NCI-H524 treated with DMSO at 0.1 percent for 48 hours (cell line): ENCODE measurements around the gene OR10A5.
"Not testable (repeated sequence)": the region's sequence is repeated elsewhere in the genome, so short reads cannot be mapped to it uniquely, and the experiment has no call there.

Experiments
- DNase-seq: peaks from one replicate; lab custom pipeline; 2025; lab: John Stamatoyannopoulos, UW

Gene OR10A5, protein sequence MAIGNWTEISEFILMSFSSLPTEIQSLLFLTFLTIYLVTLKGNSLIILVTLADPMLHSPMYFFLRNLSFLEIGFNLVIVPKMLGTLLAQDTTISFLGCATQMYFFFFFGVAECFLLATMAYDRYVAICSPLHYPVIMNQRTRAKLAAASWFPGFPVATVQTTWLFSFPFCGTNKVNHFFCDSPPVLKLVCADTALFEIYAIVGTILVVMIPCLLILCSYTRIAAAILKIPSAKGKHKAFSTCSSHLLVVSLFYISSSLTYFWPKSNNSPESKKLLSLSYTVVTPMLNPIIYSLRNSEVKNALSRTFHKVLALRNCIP

GRCh38 chr11:6845383-6845782 lies at the start of gene OR10A5:
Gene OR10A5 (plus strand): TSS chr11:6845683. CDS start chr11:6845683, 0 bp downstream.
- DNase-seq: no peak

DNA sequence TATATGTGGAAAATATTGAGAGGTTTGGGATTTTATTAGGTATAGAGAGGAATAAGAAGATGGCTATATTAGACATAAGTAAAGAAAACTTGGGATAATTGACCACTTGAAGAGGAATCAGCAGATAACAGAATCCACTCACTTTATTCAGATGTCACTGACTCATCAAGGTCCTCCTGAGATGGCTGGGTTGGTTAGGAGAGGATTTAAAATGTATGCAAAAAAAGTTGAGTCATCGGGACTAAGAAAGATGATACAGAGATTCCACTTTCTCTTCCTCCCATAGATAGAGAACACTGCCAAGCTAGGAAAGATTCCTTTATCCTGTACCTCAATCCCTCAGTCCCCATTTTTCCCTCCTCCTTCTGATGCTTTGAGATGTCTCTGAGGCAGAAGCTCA lies 46.1 kb upstream of the OR10A5 start, which contains the start of gene OR6A2:
TSS of gene OR6A2 (minus strand) at position 288 of the 400 bp plus-strand sequence. CDS start 3,981 bp downstream, outside the sequence.
- no peak for DNase-seq

- not testable (repeated sequence) for DNase-seq
Observed at GRCh38 chr11:6801075-6801474, 44.4 kb upstream of the OR10A5 start.

- no peak for DNase-seq
Observed at GRCh38 chr11:6812390-6813005, 33.0 kb upstream of the OR10A5 start.

GRCh38 chr11:6813656-6814055 lies 31.8 kb upstream of the OR10A5 start:
- DNase-seq: no peak

DNA sequence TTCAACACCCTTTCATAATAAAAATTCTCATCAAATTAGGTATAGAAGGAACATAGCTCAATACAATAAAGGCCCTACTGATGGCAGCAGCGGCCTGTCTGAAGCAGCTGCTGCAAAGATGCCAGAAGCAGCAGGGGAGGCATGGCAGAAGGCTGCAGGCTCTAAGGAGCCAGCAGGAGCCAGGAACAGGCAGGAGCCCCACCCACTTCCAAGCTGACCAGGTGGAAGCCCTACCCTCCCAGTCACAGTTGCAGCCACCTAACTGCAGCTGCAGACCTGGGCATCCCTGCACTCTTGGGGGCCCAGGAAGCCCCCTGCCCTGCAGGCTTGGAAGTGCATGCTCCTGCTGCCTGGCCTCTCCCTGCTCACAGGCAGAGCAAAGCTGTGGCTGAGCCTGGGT lies 27.8 kb upstream of the OR10A5 start:
- DNase-seq: no peak

DNA sequence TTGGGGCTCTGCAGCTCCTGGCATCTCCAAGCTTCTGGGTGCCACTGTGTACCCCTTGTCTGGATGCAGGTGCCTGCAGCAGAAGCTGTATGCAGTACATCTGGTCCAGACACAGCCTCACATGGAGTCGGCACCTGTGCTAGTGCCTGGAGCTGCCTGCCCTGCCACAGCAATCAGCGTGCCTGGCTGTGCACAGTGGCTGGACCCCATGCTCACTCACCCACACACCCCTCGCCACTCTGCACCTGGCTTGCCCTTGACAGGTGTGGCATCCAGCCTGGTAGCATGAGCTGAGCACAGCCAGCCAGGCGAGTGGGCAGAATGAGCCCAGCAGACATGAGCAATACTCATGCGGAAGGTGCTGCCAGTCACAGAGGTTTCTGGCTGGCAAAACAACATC lies 26.5 kb upstream of the OR10A5 start:
- DNase-seq: no peak

DNA sequence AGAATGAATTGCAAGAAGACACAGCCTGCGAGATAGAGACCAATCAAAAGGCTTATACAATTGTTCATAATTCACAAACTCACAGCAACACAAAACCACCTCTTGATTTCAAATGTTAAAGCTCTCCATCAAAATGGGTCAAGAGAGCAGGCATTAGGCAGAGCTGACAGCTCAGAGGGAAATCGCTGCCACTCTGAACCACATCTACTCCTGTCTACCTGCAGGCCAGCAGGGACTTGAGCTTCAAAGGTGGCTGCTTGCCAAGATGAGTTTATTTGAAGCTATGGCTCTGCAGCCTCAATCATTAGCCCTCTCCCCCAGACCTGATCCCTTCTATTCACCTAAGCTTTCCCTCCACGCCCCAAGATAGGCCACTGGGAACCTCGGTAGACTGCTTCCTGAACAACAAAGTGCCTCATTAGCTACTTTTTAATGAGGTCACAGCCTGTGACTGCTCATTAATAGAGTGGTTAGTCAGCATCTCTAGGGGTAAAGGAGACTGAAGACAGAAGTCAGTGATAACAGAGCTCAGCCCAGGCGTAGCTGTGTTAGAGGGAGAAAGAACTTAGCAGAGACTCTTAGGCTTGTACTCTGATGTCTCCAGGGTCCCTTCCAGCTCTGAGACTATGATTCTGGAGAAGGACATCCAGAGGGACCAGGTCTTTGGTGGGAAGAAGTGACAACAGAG lies 21.2 kb upstream of the OR10A5 start:
- DNase-seq: no peak

DNA sequence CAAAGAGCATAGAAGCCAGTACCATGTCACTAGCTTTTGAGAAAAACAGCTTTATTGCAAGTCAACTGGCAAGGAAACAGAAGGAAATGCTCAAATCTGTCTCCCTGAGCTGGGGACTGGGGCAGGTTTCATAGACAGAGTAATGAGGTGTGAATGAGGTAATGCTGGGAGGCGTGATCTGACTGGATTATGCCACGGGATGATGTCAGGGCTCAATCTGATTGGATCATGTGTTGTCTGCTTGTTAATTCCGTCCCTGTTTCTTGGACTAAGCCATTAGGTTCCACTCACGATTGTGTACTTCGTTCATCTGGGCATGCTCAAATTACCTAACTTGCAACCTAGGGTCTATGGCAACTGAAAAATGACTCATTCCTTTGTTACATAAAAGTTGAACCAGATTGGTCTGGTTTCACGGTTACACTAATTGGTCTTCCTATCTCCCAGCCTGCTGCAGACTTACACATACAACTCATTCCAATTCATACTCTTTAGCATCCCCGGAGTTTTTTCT lies 20.2 kb upstream of the OR10A5 start:
- no peak for DNase-seq

DNA sequence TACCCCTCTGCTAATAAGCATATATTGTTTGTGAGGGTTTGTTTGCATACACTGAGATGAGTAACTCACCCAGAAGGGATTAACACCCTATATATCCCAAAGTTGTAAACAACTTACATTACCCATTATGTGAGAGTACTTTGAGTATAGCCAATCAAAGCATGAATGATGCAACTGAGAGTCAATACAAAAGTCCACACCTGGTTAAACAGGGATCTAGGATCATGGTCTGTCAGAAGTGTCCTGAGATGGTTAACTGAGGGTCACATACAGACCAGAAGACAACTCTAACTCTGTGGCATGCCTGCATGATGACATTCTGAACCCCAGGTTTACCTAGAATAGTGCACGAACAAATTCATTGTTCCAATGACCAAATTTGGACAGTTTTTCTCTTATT lies 17.4 kb upstream of the OR10A5 start:
- no peak for DNase-seq

GRCh38 chr11:6833356-6833755 lies 12.1 kb upstream of the OR10A5 start:
- DNase-seq: no peak

DNA sequence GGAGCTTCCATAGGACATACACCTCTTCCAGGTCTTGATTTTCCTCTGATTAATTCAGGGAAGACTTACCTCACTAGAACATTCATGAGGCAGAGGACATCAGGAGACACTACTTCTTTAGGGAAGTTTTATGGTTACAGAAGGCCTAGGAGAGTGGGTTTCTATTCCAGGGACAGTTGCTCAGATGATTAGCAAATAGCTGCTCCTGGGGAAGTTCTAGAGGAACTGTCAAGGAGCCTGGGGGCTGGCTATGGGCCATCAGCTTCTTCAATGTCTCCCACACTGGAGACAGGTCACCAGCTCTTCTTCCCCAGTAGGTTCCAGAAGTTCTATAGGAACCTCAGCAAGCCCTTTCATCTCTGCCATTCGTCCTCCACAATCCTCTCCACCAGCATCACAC lies 11.5 kb upstream of the OR10A5 start:
- DNase-seq: no peak

GRCh38 chr11:6841694-6842093 lies 3.8 kb upstream of the OR10A5 start:
- DNase-seq: no peak

- DNase-seq: no peak
Observed at GRCh38 chr11:6843670-6844069, 1.8 kb upstream of the OR10A5 start.

DNA sequence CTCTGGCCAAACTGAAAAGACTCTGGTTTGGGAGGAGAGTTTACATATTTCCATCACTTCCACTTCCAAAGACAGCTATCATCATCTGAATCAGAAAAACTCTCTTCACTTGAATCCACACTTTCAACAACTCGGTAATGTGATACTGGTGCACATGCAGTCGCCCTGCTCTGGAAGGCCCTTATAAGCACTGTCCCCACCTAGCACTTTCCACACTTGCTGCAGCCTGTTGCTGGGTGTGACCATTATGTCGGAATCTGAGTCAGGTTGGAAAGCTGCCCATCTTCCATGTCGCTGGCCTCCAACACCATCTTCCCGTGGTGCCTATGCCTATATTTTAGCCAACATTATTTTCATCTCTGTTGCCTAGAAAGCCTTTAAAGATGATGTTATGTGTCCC lies 1.1 kb upstream of the OR10A5 start:
- no peak for DNase-seq

DNA sequence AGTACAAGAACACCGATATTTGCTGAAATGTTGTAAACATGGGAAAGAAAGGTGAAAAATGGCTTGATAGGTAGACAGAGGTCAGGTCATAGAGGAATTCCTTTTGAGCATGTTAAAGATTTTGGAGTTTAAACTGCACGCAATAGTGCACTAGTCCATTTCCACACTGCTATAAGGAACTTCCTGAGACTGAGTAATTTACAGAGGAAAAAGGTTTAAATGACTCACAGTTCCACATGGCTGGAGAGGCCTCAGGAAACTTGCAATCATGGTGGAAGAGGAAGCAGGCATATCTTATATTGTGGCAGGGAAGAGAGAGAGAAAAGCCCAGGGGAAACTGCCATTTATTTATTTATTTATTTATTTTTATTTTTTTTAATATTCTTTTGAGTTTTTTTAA lies 5.0 kb downstream of the OR10A5 start:
- DNase-seq: no peak

DNA sequence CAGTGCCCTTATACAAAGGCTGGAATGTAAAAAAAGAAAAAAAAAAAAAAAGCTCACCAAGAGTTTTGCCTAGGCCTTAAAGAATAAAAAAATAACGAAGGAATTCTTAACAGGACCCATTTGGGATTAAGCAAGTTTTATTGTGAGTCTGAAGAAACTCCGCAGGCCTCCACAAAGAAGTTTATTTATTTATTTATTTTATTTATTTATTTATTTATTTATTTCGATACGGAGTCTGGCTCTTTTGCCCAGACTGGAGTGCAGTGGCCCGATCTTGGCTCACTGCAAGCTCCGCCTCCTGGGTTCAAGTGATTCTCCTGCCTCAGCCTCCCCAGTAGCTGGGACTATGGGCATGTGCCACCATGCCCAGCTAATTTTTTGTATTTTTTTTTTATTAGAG lies 9.3 kb downstream of the OR10A5 start:
- DNase-seq: not testable (repeated sequence)

DNA sequence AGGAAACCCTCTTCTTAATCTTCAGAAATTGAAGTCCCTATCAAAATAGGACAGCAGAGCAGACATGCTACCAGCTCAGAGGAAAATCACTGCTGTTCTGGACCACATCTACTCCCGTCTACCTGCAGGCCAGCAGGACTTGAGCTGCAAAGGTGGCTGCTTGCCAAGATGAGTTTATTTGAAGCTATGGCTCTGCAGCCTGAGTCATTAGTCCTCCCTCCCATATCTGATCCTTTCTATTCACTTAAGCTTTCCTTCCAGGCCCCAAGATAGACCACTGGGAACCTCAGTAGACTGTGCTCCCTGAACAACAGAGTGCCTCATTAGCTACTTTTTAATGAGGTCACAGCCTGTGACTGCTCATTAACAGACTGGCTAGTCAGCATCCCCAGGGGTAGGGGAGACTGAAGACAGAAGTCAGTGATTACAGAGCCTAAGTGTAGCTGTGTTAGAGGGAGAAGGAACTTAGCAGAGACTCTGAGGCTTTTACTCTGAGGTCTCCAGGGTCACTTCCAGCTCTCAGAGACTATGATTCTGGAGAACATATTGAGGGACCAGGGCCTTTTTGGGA lies 10.6 kb downstream of the OR10A5 start:
- DNase-seq: no peak

DNA sequence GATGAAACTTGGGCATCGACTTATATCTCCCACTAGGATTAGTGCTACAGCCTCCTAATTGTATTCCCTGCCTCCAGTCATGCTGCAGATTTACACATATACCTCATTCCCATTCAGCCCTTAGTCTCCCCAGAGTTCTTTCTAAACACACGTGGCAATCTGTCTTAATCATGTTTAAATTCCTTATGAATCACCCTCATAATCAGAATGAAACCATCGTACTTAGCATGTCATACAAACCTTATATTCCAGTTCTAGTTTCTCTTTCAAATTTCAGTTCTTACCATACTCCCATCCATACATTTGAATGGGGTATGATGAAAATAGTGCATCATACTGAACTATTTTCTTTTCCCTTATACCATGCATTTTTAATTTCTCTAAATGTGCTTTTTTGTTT lies 11.4 kb downstream of the OR10A5 start:
- DNase-seq: no peak

GRCh38 chr11:6862961-6863360 lies 17.5 kb downstream of the OR10A5 start, which contains the start of gene OR10A2:
Gene OR10A2 (plus strand): TSS chr11:6863057. CDS start chr11:6869755, 6,698 bp downstream.
- no peak for DNase-seq

GRCh38 chr11:6864438-6864837 lies 19.0 kb downstream of the OR10A5 start:
- no peak for DNase-seq

DNA sequence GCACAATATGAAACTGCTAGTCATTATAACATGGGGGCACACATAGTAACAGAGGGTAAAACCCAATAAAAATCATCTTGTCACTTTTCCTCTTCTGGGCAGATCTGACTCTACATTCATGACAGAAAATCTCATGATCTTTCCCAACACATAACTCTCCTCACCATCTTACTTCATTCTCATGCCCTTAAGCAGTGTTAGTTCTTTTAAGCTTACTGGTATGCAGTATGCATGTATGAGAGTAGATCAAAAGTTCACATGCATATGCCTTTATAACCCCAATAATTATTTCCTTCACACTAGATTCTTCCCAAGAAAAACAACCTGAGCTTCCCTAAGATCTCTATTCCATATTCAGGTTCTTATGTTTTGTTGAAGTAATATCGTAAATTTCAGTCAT lies 25.8 kb downstream of the OR10A5 start:
- DNase-seq: no peak
